ENCODE data around the gene HNF4A.

HNF4A gene

GRCh38 chr20:44423480-44423879 lies 68.0 kb downstream of the HNF4A start:
- TF ChIP-seq CTCF (conservative IDR thresholded peaks at IDR 0.05; ENCODE audit: control insufficient read depth, insufficient read depth, low read depth, low read length), result no peak
- H3K4me3 ChIP-seq (ENCODE audit: control insufficient read depth, low read depth, low read length), result no peak overlapping the region
- DNase-seq (ENCODE audit: low read depth), result no peak

- H3K4me3 ChIP-seq (ENCODE audit: control insufficient read depth, low read depth, low read length), result no peak overlapping the region
- TF ChIP-seq CTCF (conservative IDR thresholded peaks at IDR 0.05; ENCODE audit: control insufficient read depth, insufficient read depth, low read depth, low read length), result no peak
- no peak for DNase-seq (ENCODE audit: low read depth)
Measured at GRCh38 chr20:44424039-44424495, 68.6 kb downstream of the HNF4A start.

- no peak for TF ChIP-seq CTCF (conservative IDR thresholded peaks at IDR 0.05; ENCODE audit: control insufficient read depth, insufficient read depth, low read depth, low read length)
- H3K4me3 ChIP-seq (ENCODE audit: control insufficient read depth, low read depth, low read length), result no peak overlapping the region
- DNase-seq (ENCODE audit: low read depth), result no peak
Measured at GRCh38 chr20:44425923-44426322, 70.4 kb downstream of the HNF4A start.

- no peak overlapping the region for H3K4me3 ChIP-seq (ENCODE audit: control insufficient read depth, low read depth, low read length)
- no peak for TF ChIP-seq CTCF (conservative IDR thresholded peaks at IDR 0.05; ENCODE audit: control insufficient read depth, insufficient read depth, low read depth, low read length)
- DNase-seq (ENCODE audit: low read depth), result no peak
Measured at GRCh38 chr20:44426879-44427790, 71.6 kb downstream of the HNF4A start.

GRCh38 chr20:44427804-44428173 lies 72.3 kb downstream of the HNF4A start:
- H3K4me3 ChIP-seq (ENCODE audit: control insufficient read depth, low read depth, low read length), result no peak overlapping the region
- no peak for DNase-seq (ENCODE audit: low read depth)
- no peak for TF ChIP-seq CTCF (conservative IDR thresholded peaks at IDR 0.05; ENCODE audit: control insufficient read depth, insufficient read depth, low read depth, low read length)

- DNase-seq (ENCODE audit: low read depth), result no peak
- no peak for TF ChIP-seq CTCF (conservative IDR thresholded peaks at IDR 0.05; ENCODE audit: control insufficient read depth, insufficient read depth, low read depth, low read length)
Measured at GRCh38 chr20:44428174-44429016, 72.9 kb downstream of the HNF4A start.

More at GRCh38 chr20:44428174-44429016, 72.9 kb downstream of the HNF4A start:
- no peak overlapping the region for H3K4me3 ChIP-seq (ENCODE audit: control insufficient read depth, low read depth, low read length)

Data from fibroblast of mammary gland (primary cell).